Measurements from ENCODE around the gene COBL.
"Not testable (repeated sequence)": the region's sequence is repeated elsewhere in the genome, so short reads cannot be mapped to it uniquely, and the experiment has no call there.

The COBL gene

GRCh38 chr7:51230324-51230625 lies 86.3 kb downstream of the COBL start:
- no peak for DNase-seq

- DNase-seq = no peak
Observed at GRCh38 chr7:51229620-51230323, 86.8 kb downstream of the COBL start.

- no peak for DNase-seq
Observed at GRCh38 chr7:51229106-51229537, 87.5 kb downstream of the COBL start.

- DNase-seq = no peak
Observed at GRCh38 chr7:51228386-51228958, 88.1 kb downstream of the COBL start.

- DNase-seq = no peak
Observed at GRCh38 chr7:51227861-51228260, 88.7 kb downstream of the COBL start.

- DNase-seq = no peak
Observed at GRCh38 chr7:51226916-51227535, 89.6 kb downstream of the COBL start.

- no peak for DNase-seq
Observed at GRCh38 chr7:51226063-51226755, 90.4 kb downstream of the COBL start.

- no peak for DNase-seq
Observed at GRCh38 chr7:51224811-51225595, 91.6 kb downstream of the COBL start.

- DNase-seq = no peak
Observed at GRCh38 chr7:51223505-51223904, 93.1 kb downstream of the COBL start.

- no peak for DNase-seq
Observed at GRCh38 chr7:51222916-51223315, 93.7 kb downstream of the COBL start.

GRCh38 chr7:51220226-51220625 lies 96.4 kb downstream of the COBL start:
- DNase-seq = no peak

- DNase-seq = no peak
Observed at GRCh38 chr7:51219261-51219988, 97.2 kb downstream of the COBL start.

GRCh38 chr7:51217804-51218203 lies 98.8 kb downstream of the COBL start:
- no peak for DNase-seq

GRCh38 chr7:51214098-51214497 lies 102.5 kb downstream of the COBL start:
- DNase-seq = no peak

- no peak for DNase-seq
Observed at GRCh38 chr7:51213618-51214017, 103.0 kb downstream of the COBL start.

- DNase-seq = no peak
Observed at GRCh38 chr7:51210766-51211165, 105.8 kb downstream of the COBL start.

- no peak for DNase-seq
Observed at GRCh38 chr7:51209426-51209825, 107.2 kb downstream of the COBL start.

GRCh38 chr7:51208125-51208524 lies 108.5 kb downstream of the COBL start:
- DNase-seq = not testable (repeated sequence)

GRCh38 chr7:51198654-51199053 lies 118.0 kb downstream of the COBL start:
- no peak for DNase-seq

GRCh38 chr7:51190969-51191368 lies 125.6 kb downstream of the COBL start:
- DNase-seq = no peak

- no peak for DNase-seq
Observed at GRCh38 chr7:51189777-51190176, 126.8 kb downstream of the COBL start.

- DNase-seq = no peak
Observed at GRCh38 chr7:51188987-51189386, 127.6 kb downstream of the COBL start.

Data from SIG-M5 (cell line).